Measurements from ENCODE around the gene CASK.

GRCh38 chrX:41906515-41907187, 16.7 kb downstream of the CASK start:
- TF ChIP-seq CTCF (IDR thresholded peaks at IDR 0.05; ENCODE audit: low read depth, low read length) (no peak), POLR2A (IDR thresholded peaks at IDR 0.05; ENCODE audit: extremely low read depth, insufficient read length) (no peak), MAX (IDR thresholded peaks at IDR 0.05; ENCODE audit: low read depth, low read length) (no peak), MYC (IDR thresholded peaks at IDR 0.05; ENCODE audit: low read depth, low read length) (no peak)
